Hepatocyte (in vitro differentiated cells): ENCODE measurements around the gene CFAP69. TPM values are rescaled to one million over a fixed set of nuclear protein-coding genes. Genes with fewer than 3 reads are reported as not detected.
"Not testable (repeated sequence)": the region's sequence is repeated elsewhere in the genome, so short reads cannot be mapped to it uniquely, and the experiment has no call there.

Experiments
- DNase-seq: peaks from one replicate; pipeline ENCODE4 v3.0.0-alpha.2; 2016; ENCODE audit warnings: low spot score
- H2AFZ ChIP-seq: fragments of 200-600 bp; sonication (generic); 2 replicates; pipeline ENCODE4 v1.6.0; 2016; ENCODE audit warnings: antibody characterized with exemption, mild to moderate bottlenecking
- H3K27ac ChIP-seq: fragments of 200-600 bp; sonication (generic); 2 replicates; pipeline ENCODE4 v1.5.1; 2016; ENCODE audit warnings: mild to moderate bottlenecking
- H3K27me3 ChIP-seq: fragments of 200-600 bp; sonication (generic); 2 replicates; pipeline ENCODE4 v1.6.1; 2016
- H3K36me3 ChIP-seq: fragments of 200-600 bp; sonication (generic); replicated peaks from 2 replicates; pipeline ENCODE4 v1.5.1; 2016; ENCODE audit warnings: low read depth; ENCODE audit not compliant: insufficient read depth
- H3K4me1 ChIP-seq: fragments of 200-600 bp; sonication (generic); 2 replicates; pipeline ENCODE4 v1.5.1; 2016; ENCODE audit warnings: mild to moderate bottlenecking, moderate library complexity; ENCODE audit not compliant: insufficient read depth
- H3K4me2 ChIP-seq: fragments of 200-600 bp; sonication (generic); 2 replicates; pipeline ENCODE4 v1.6.0; 2016
- H3K4me3 ChIP-seq: fragments of 200-600 bp; sonication (generic); 2 replicates; pipeline ENCODE4 v1.5.1; 2016; ENCODE audit warnings: mild to moderate bottlenecking
- H3K79me2 ChIP-seq: fragments of 200-600 bp; sonication (generic); 2 replicates; pipeline ENCODE4 v1.6.0; 2017; ENCODE audit warnings: mild to moderate bottlenecking
- H3K9me2 ChIP-seq: fragments of 200-600 bp; sonication (generic); replicated peaks from 2 replicates; pipeline ENCODE4 v1.6.0; 2017; ENCODE audit warnings: mild to moderate bottlenecking; ENCODE audit not compliant: insufficient read depth
- H3K9me3 ChIP-seq: fragments of 200-600 bp; sonication (generic); 2 replicates; pipeline ENCODE4 v1.5.1; 2016; ENCODE audit warnings: low read depth, mild to moderate bottlenecking
- H4K20me1 ChIP-seq: fragments of 200-600 bp; sonication (generic); 2 replicates; pipeline ENCODE4 v1.6.0; 2016; ENCODE audit warnings: mild to moderate bottlenecking; ENCODE audit not compliant: insufficient read depth, poor library complexity, severe bottlenecking
- EZH2 ChIP-seq: fragments of 200-600 bp; sonication (generic); IDR thresholded peaks from 2 replicates; pipeline ENCODE4 v1.6.1; 2016; ENCODE audit warnings: antibody characterized with exemption, mild to moderate bottlenecking, borderline replicate concordance
- EZH2phosphoT487 ChIP-seq: fragments of 200-600 bp; sonication (generic); IDR thresholded peaks from one replicate; pipeline ENCODE4 v1.6.1; 2018; ENCODE audit warnings: antibody characterized with exemption, mild to moderate bottlenecking, low read depth, moderate library complexity; ENCODE audit not compliant: unreplicated experiment, severe bottlenecking
- WGBS: methylation state at CpG from one replicate; pipeline ENCODE4 v1.1.6; 2016; ENCODE audit warnings: low lambda C conversion rate; ENCODE audit errors: missing lambda C conversion rate; 5-methylcytosine and 5-hydroxymethylcytosine counted together
- polyA plus RNA-seq: library from polyadenylated mRNA; unstranded; fragments of >200 nt; fragmentation: Nextera tagmentation; extraction: Ambion mirVana; gene quantifications from 2 replicates; pipeline ENCODE4 v1.2.1, GENCODE V29; 2016
- total RNA-seq: library from RNA; depleted of rRNA; stranded (reverse); fragments of >200 nt; gene quantifications from 2 replicates; pipeline ENCODE4 v1.2.3, GENCODE V29; 2014
- TF ChIP-seq, protein P1 (sequence below): fragments of 200-600 bp; sonication (generic); IDR thresholded peaks from 2 replicates; pipeline ENCODE4 v1.5.1; 2016; ENCODE audit warnings: antibody characterized with exemption, mild to moderate bottlenecking; ENCODE audit not compliant: poor library complexity

CFAP69 gene
- total and polyA plus RNA-seq, 2 experiments from 2014 or later, result 1.6 to 4.3 TPM

DNA sequence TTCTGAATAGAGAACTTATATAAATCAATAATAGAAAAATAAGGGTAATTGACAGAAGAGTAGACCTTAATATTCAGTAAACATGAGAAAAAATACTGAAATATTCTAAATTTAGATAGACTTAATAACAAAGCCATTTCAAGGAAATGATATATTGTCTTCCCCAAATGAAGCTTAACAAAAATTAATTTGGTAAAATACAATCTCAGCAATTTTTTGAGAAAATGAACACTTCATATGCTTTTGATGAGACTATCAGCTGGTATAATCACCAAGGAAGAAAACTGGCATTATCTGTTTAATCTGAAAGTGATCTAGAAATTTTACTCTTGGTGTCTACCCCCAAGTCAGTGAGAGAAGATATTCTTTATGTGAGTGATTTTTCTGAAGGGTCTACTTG is 77.9 kb downstream of the CFAP69 start:
- TF ChIP-seq EZH2 (no peak), EZH2phosphoT487 (no peak)
- TF ChIP-seq, protein P1, sequence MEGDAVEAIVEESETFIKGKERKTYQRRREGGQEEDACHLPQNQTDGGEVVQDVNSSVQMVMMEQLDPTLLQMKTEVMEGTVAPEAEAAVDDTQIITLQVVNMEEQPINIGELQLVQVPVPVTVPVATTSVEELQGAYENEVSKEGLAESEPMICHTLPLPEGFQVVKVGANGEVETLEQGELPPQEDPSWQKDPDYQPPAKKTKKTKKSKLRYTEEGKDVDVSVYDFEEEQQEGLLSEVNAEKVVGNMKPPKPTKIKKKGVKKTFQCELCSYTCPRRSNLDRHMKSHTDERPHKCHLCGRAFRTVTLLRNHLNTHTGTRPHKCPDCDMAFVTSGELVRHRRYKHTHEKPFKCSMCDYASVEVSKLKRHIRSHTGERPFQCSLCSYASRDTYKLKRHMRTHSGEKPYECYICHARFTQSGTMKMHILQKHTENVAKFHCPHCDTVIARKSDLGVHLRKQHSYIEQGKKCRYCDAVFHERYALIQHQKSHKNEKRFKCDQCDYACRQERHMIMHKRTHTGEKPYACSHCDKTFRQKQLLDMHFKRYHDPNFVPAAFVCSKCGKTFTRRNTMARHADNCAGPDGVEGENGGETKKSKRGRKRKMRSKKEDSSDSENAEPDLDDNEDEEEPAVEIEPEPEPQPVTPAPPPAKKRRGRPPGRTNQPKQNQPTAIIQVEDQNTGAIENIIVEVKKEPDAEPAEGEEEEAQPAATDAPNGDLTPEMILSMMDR, result no peak
- H3K27ac ChIP-seq, result no peak overlapping the region
- H3K9me3 ChIP-seq, result no peaks in the 10 kb centered on the region
- H3K4me3 ChIP-seq, result no peak overlapping the region
- no peak overlapping the region for H3K4me2 ChIP-seq
- no peak for DNase-seq
- H3K79me2 ChIP-seq, result no peaks in the 10 kb centered on the region
- no peaks in the 10 kb centered on the region for H3K36me3 ChIP-seq
- no peaks in the 10 kb centered on the region for H3K9me2 ChIP-seq
- H3K4me1 ChIP-seq, result peaks cover 2% of the 10 kb centered on the region
- H3K27me3 ChIP-seq, result peaks cover 65% of the 10 kb centered on the region
- H4K20me1 ChIP-seq, result no peaks in the 10 kb centered on the region
- no peak overlapping the region for H2AFZ ChIP-seq

DNA sequence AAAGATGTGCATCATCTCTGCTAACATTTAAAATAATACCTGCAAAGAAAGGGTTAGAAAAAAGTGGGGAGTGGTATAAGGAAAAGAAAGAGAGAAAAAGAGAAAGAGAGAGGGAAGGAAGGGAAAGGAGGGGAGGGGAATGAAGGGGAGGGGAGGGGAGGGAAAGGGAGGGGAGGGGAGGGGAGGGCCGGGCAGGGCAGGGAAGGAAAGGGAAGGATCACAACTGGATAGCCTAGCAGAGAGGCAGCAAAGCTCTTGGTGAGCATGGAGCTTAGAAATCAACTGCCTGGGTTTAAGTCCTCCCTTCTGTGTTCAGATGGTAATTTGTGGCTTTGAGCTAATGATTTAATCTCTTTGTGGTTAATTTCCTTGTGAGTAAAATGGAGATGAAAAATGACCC is 81.5 kb downstream of the CFAP69 start:
- no peak overlapping the region for H3K27ac ChIP-seq
- no peaks in the 10 kb centered on the region for H3K36me3 ChIP-seq
- no peaks in the 10 kb centered on the region for H3K9me2 ChIP-seq
- H3K4me1 ChIP-seq, result no peaks in the 10 kb centered on the region
- H3K9me3 ChIP-seq, result no peaks in the 10 kb centered on the region
- H3K4me2 ChIP-seq, result no peak overlapping the region
- no peak for DNase-seq
- TF ChIP-seq EZH2phosphoT487, result no peak
- no peak for TF ChIP-seq EZH2
- TF ChIP-seq, protein P1, result no peak
- no peaks in the 10 kb centered on the region for H3K79me2 ChIP-seq
- H2AFZ ChIP-seq, result no peak overlapping the region
- H4K20me1 ChIP-seq, result no peaks in the 10 kb centered on the region
- WGBS, result no CpG with 5 or more reads among the region's 1 CpG
- H3K4me3 ChIP-seq, result no peak overlapping the region
- peaks cover 29% of the 10 kb centered on the region for H3K27me3 ChIP-seq

DNA sequence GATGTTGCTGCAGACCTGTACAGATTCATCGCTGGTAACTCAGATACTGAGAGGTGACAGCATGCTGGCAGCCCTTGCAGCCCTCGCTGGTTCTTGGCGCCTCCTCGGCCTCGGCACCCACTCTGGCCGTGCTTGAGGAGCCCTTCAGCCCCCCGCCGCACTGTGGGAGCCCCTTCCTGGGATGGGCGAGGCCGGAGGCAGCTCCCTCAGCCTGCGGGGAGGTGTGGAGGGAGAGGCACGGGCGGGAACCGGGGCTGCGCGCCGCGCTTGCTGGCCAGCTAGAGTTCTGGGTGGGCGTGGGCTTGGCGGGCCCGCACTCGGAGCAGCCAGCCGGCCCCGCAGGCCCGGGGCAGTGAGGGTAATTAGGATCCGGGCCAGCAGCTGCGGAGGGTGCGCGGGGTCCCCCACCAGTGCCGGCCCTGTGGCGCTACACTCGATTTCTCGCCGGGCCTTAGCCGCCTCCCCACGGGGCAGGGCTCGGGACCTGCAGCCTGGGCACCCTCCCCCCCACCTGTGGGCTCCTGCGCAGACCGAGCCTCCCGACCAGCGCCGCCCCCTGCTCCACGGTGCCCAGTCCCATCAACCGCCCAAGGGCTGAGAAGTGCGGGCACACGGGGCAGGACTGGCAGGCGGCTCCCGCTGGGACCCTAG is 89.3 kb downstream of the CFAP69 start:
- H4K20me1 ChIP-seq, result no peaks in the 10 kb centered on the region
- no peaks in the 10 kb centered on the region for H3K36me3 ChIP-seq
- no peaks in the 10 kb centered on the region for H3K27me3 ChIP-seq
- no peaks in the 10 kb centered on the region for H3K9me3 ChIP-seq
- TF ChIP-seq EZH2phosphoT487, result no peak
- no peak for DNase-seq
- no peaks in the 10 kb centered on the region for H3K79me2 ChIP-seq
- WGBS, result 96% methylated on average over 30 of the region's 48 CpGs
- no peaks in the 10 kb centered on the region for H3K9me2 ChIP-seq
- no peaks in the 10 kb centered on the region for H3K4me1 ChIP-seq
- no peak overlapping the region for H2AFZ ChIP-seq
- no peak overlapping the region for H3K4me2 ChIP-seq
- no peak overlapping the region for H3K4me3 ChIP-seq
- H3K27ac ChIP-seq, result no peak overlapping the region

DNA sequence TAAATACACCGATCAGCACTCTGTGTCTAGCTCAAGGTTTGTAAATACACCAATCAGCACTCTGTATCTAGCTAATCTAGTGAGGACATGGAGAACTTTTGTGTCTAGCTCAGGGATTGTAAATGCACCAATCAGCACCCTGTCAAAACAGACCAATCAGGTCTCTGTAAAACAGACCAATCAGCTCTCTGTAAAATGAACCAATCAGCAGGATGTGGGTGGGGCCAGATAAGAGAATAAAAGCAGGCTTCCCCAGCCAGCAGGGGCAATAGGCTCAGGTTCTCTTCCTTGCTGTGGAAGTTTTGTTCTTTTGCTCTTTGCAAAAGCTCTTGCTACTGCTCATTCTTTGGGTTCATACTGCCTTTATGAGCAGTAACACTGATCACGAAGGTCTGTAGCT is 90.0 kb downstream of the CFAP69 start:
- not testable (repeated sequence) for H3K4me3 ChIP-seq, H3K36me3 ChIP-seq, DNase-seq, H3K9me2 ChIP-seq, H3K27ac ChIP-seq, H3K9me3 ChIP-seq, H3K27me3 ChIP-seq, H3K4me1 ChIP-seq, H4K20me1 ChIP-seq, H3K79me2 ChIP-seq, H2AFZ ChIP-seq, H3K4me2 ChIP-seq
- WGBS, result 100% methylated on average over 2 of the region's 2 CpGs
